ENCODE data around the gene ODAD4. TPM values are rescaled to one million over a fixed set of nuclear protein-coding genes. Genes with fewer than 3 reads are reported as not detected.
A peak's percentile ranks its signal among the peaks of the same experiment; 100 is the strongest.

Gene ODAD4
- total RNA-seq, result 1 to 10 TPM in 1 of 2 donors, under 1 TPM in 1; 0.55 to 4.3 TPM

- WGBS, result 2% methylated on average over 43 of the region's 43 CpGs
- peak; percentile 98 for TF ChIP-seq POLR2AphosphoS5 (IDR thresholded peaks at IDR 0.05)
- peak; percentile 81 for TF ChIP-seq POLR2A (IDR thresholded peaks at IDR 0.05)
- TF ChIP-seq CTCF (IDR thresholded peaks at IDR 0.05), result peak in 3 of 4 experiments; percentile 31 to 70 (median 69)
- DNase-seq (ENCODE audit: low spot score), result peak; percentile 95
- Histone ChIP-seq H3K27ac (peak within 1 kb of the TSS; percentile 69 to 74), H3K4me3 (peak within 1 kb of the TSS; percentile 34 to 36), H3K27me3 (replicated peaks; ENCODE audit: insufficient read depth) (no peaks in the 10 kb centered on the region), H3K9me3 (no peaks in the 10 kb centered on the region), H3K36me3 (no peaks in the 10 kb centered on the region), H3K4me1 (replicated peaks) (no peaks in the 10 kb centered on the region)
- intact Hi-C loops (cut with DNase I), result no loop called here
Observed at GRCh38 chr17:41930009-41930832, at the start of gene ODAD4. Gene ODAD4 (plus strand): TSS chr17:41930617. CDS start chr17:41930724, 107 bp downstream.

GRCh38 chr17:41882756-41883155 is 47.7 kb upstream of the ODAD4 start:
- Histone ChIP-seq H3K4me3 (no peak overlapping the region), H3K27ac (no peak overlapping the region), H3K9me3 (no peaks in the 10 kb centered on the region), H3K27me3 (replicated peaks; ENCODE audit: insufficient read depth) (no peaks in the 10 kb centered on the region), H3K4me1 (replicated peaks) (no peaks in the 10 kb centered on the region), H3K36me3 (peaks cover 30 to 42% of the 10 kb centered on the region in 2 donors)
- DNase-seq (ENCODE audit: low spot score), result no peak
- intact Hi-C loops (cut with DNase I), result loop anchor here (10.0 kb wide), 1 partner anchor 148 kb away; the partner anchor contains the start of gene HAP1
- 89% methylated on average over 6 of the region's 6 CpGs for WGBS
- TF ChIP-seq POLR2A (IDR thresholded peaks at IDR 0.05) (no peak), CTCF (IDR thresholded peaks at IDR 0.05) (no peak), POLR2AphosphoS5 (IDR thresholded peaks at IDR 0.05) (no peak)

- 76% methylated on average over 6 of the region's 6 CpGs for WGBS
- Histone ChIP-seq H3K4me1 (replicated peaks) (no peaks in the 10 kb centered on the region), H3K9me3 (no peaks in the 10 kb centered on the region), H3K4me3 (no peak overlapping the region), H3K27me3 (replicated peaks; ENCODE audit: insufficient read depth) (no peaks in the 10 kb centered on the region), H3K27ac (no peak overlapping the region), H3K36me3 (peaks cover 22 to 30% of the 10 kb centered on the region in 2 donors)
- intact Hi-C loops (cut with DNase I), result loop anchor here (10.0 kb wide), 1 partner anchor 151 kb away; the partner anchor contains the start of gene HAP1
- TF ChIP-seq CTCF (IDR thresholded peaks at IDR 0.05) (peak in 1 of 4 experiments; percentile 19), POLR2AphosphoS5 (IDR thresholded peaks at IDR 0.05) (no peak), POLR2A (IDR thresholded peaks at IDR 0.05) (no peak)
- no peak for DNase-seq (ENCODE audit: low spot score)
Observed at GRCh38 chr17:41885733-41886132, 44.7 kb upstream of the ODAD4 start.

GRCh38 chr17:41888332-41888965 is 42.0 kb upstream of the ODAD4 start:
- Histone ChIP-seq H3K4me3 (no peak overlapping the region), H3K9me3 (no peaks in the 10 kb centered on the region), H3K4me1 (replicated peaks) (no peaks in the 10 kb centered on the region), H3K27ac (no peak overlapping the region), H3K27me3 (replicated peaks; ENCODE audit: insufficient read depth) (no peaks in the 10 kb centered on the region), H3K36me3 (peaks cover 18 to 38% of the 10 kb centered on the region in 2 donors)
- DNase-seq (ENCODE audit: low spot score), result no peak
- no peak for TF ChIP-seq POLR2AphosphoS5 (IDR thresholded peaks at IDR 0.05)
- TF ChIP-seq CTCF (IDR thresholded peaks at IDR 0.05), result no peak
- no peak for TF ChIP-seq POLR2A (IDR thresholded peaks at IDR 0.05)
- intact Hi-C loops (cut with DNase I), result loop anchor here (10.0 kb wide), 1 partner anchor 154 kb away; the partner anchor contains the start of gene HAP1
- WGBS, result 82% methylated on average over 6 of the region's 6 CpGs
